Uterus (tissue), 4 donors: Measurements from ENCODE around the gene RNF215. TPM values are rescaled to one million over a fixed set of nuclear protein-coding genes. Genes with fewer than 3 reads are reported as not detected.
A peak's percentile ranks its signal among the peaks of the same experiment; 100 is the strongest.

Experiments used
- DNase-seq, 2 donors: peaks; one replicate each; pipeline ENCODE4 v3.0.0-alpha.2; 2019 to 2020
- H3K27ac ChIP-seq, 2 donors: fragments of 200-600 bp; sonication (generic); 1 replicate in 1 of 2; 2 replicates in 1 of 2; pipeline ENCODE4 v1.5.1; 2016 to 2018
- H3K27me3 ChIP-seq, 2 donors: fragments of 200-600 bp; sonication (generic); one replicate each; pipeline ENCODE4 v1.5.1; 2018 to 2019; ENCODE audit warnings: control low read depth in 1 of 2
- H3K36me3 ChIP-seq, 2 donors: fragments of 200-600 bp; sonication (generic); one replicate each; pipeline ENCODE4 v1.5.1; 2019; ENCODE audit warnings: control low read depth in 1 of 2
- H3K4me1 ChIP-seq, 2 donors: fragments of 200-600 bp; sonication (generic); one replicate each; pipeline ENCODE4 v1.5.1; 2018 to 2019; ENCODE audit warnings: control low read depth in 1 of 2
- H3K4me3 ChIP-seq, 2 donors: fragments of 200-600 bp; sonication (generic); 1 replicate in 1 of 2; 2 replicates in 1 of 2; pipeline ENCODE4 v1.5.1; 2018 to 2019; ENCODE audit warnings: mild to moderate bottlenecking in 1 of 2
- H3K9me3 ChIP-seq, 2 donors: fragments of 200-600 bp; sonication (generic); one replicate each; pipeline ENCODE4 v1.5.1; 2019; ENCODE audit warnings: control low read depth in 1 of 2
- CTCF ChIP-seq, 4 experiments: fragments of 200-600 bp in 2 of 4; fragments of 450-650 bp in 2 of 4; sonication (generic) in 2 of 4; IDR thresholded peaks; one replicate each; pipeline ENCODE4 v1.5.1; 2016 to 2019; ENCODE audit warnings: antibody characterized with exemption in 4 of 4, mild to moderate bottlenecking in 2 of 4, moderate library complexity in 1 of 4
- POLR2A ChIP-seq, 2 donors: fragments of 450-650 bp; IDR thresholded peaks; one replicate each; pipeline ENCODE4 v1.6.1; 2016; ENCODE audit warnings: antibody characterized with exemption in 2 of 2, mild to moderate bottlenecking in 1 of 2, moderate library complexity in 1 of 2
- intact Hi-C: fragments of 100-400 bp; cut with DNase I; formaldehyde crosslinking; loops from one replicate; pipeline ENCODE4 v1.15.1; 2023; ENCODE audit warnings: low total_unique reads
- total RNA-seq, 4 donors: library from RNA; depleted of rRNA in 3 of 4; stranded (reverse); fragments of >200 nt in 3 of 4; gene quantifications; one replicate each; pipeline versions ENCODE4 v1.1.0 to v1.2.4, GENCODE V29; 2014 to 2023
- donor health status: DM: yes; HTN: yes; CAD: no.

Gene RNF215
- total RNA-seq, 4 donors from 2014 or later: 8.2 to 25.9 (median 18.9) TPM

DNA sequence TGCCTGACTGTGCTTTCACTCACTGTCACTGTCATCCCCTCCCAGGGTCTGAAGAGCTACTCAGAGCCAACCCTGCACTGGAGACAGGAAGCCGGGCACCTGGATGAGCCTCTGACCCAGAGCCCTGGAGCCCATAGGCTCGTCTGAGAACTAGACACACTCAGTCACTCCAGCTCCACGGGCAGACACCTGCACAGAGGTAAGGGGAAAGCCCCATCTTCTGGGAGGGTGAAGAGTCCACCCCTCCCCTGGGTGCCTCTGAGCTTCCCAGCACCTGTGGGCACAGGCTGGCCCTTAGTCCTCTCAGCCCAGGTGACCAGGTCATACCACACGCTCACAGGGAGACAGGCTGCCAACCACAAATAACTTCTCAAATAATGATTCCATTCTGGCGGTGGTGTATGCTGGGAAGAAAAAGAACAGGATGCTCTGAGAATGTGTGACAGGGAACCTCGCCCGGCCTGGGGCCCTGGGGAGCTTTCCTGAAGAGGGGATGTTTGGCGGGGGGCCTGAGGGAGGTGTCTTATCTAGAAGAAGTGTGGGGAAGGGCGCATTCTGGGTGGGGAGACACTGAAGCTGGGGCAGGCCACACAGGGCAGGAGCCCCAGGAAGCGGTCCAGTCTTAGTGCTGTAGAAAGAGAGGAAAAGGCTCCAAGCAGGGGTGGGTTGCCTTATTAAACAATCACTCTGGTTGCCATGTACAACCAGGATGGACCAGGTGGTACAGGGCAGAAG is 25.1 kb downstream of the RNF215 start:
- no peaks in the 10 kb centered on the region for H3K4me1 ChIP-seq
- DNase-seq: no peak
- H3K36me3 ChIP-seq: no peaks in the 10 kb centered on the region
- no peaks in the 10 kb centered on the region for H3K9me3 ChIP-seq
- intact Hi-C loops: no loop called here
- H3K27ac ChIP-seq: no peak overlapping the region
- H3K27me3 ChIP-seq: no peaks in the 10 kb centered on the region
- TF ChIP-seq CTCF (IDR thresholded peaks at IDR 0.05) (no peak), POLR2A (IDR thresholded peaks at IDR 0.05) (no peak)
- no peak overlapping the region for H3K4me3 ChIP-seq

DNA sequence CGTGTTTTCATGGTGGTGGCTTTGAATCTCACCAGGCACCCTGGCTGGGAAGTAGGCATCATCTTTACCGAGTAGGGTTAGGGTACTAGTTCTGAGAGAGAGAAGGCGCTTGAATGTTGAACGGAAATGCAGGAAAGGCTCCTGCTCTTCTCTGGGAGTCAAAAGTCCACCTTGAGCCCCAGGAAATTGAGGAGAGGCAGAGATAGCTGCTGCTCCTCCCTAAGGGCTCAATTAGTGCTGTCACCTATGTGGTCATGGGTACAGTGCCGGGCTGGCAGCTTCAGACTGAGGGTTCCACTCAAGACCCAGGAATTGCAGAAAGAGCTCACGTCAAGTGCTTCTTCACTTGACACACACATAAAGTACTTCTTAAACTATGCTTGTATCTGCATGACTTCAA is 28.7 kb downstream of the RNF215 start:
- TF ChIP-seq CTCF (IDR thresholded peaks at IDR 0.05): no peak
- TF ChIP-seq POLR2A (IDR thresholded peaks at IDR 0.05): no peak
- H3K27me3 ChIP-seq: no peaks in the 10 kb centered on the region
- no peak for DNase-seq
- no peak overlapping the region for H3K4me3 ChIP-seq
- no peak overlapping the region for H3K27ac ChIP-seq
- H3K9me3 ChIP-seq: no peaks in the 10 kb centered on the region
- intact Hi-C loops: no loop called here
- H3K36me3 ChIP-seq: no peaks in the 10 kb centered on the region
- H3K4me1 ChIP-seq: peaks cover 8 to 18% of the 10 kb centered on the region in 2 donors

DNA sequence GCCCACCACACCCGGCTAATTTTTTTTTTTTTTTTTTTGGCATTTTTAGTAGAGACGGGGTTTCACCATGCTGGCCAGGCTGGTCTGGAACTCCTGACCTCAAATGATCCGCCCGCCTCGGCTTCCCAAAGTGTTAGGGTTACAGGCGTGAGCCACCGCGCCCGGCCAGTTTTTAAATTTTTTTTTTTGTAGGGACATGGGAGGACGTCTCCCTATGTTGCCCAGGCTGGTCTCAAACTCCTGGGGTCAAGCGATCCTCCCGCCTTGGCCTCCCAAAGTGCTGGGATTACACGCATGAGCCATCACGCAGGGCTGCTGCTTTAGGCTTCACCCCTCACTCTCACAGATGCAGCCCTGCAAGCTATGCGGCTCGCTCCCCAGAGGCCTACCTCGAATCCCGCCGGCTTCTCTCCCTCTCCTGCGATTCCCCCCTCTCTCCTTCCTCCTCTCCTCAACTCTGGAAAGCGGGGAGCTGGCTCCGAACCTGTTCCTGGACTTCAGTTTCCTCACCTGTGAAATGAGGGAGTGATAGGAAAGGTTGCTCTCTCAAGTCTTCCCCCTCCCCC is 29.5 kb downstream of the RNF215 start:
- Histone ChIP-seq H3K4me3 (no peak overlapping the region), H3K27me3 (no peaks in the 10 kb centered on the region), H3K4me1 (peaks cover 9 to 18% of the 10 kb centered on the region in 2 donors), H3K9me3 (no peaks in the 10 kb centered on the region), H3K36me3 (no peaks in the 10 kb centered on the region), H3K27ac (no peak overlapping the region)
- intact Hi-C loops: no loop called here
- TF ChIP-seq CTCF (IDR thresholded peaks at IDR 0.05): no peak
- TF ChIP-seq POLR2A (IDR thresholded peaks at IDR 0.05): no peak
- DNase-seq: no peak

- H3K4me3 ChIP-seq: peak overlapping the region; percentile 81 to 84
- H3K27me3 ChIP-seq: no peaks in the 10 kb centered on the region
- DNase-seq: no peak
- intact Hi-C loops: no loop called here
- no peaks in the 10 kb centered on the region for H3K9me3 ChIP-seq
- TF ChIP-seq POLR2A (IDR thresholded peaks at IDR 0.05): no peak
- TF ChIP-seq CTCF (IDR thresholded peaks at IDR 0.05): no peak
- H3K4me1 ChIP-seq: peaks cover 9 to 18% of the 10 kb centered on the region in 2 donors
- peak overlapping the region; percentile 93 to 96 for H3K27ac ChIP-seq
- H3K36me3 ChIP-seq: no peaks in the 10 kb centered on the region
Observed at GRCh38 chr22:30357236-30357570, 30.0 kb downstream of the RNF215 start.

- intact Hi-C loops: no loop called here
Observed at GRCh38 chr22:30356449-30357235, 30.6 kb downstream of the RNF215 start, which contains the start of the genes CCDC157 and SF3A1. CCDC157 (plus strand) TSS chr22:30357007; CDS start chr22:30366001, 8,994 bp downstream. SF3A1 (minus strand) TSS chr22:30356894; CDS start chr22:30356792, 102 bp downstream.

More at GRCh38 chr22:30356449-30357235, 30.6 kb downstream of the RNF215 start, which contains the start of the genes CCDC157 and SF3A1:
- Histone ChIP-seq H3K36me3 (no peaks in the 10 kb centered on the region), H3K4me3 (peak within 1 kb of the TSS; percentile 81 to 84), H3K4me1 (peaks cover 9 to 18% of the 10 kb centered on the region in 2 donors), H3K9me3 (no peaks in the 10 kb centered on the region), H3K27ac (peak within 1 kb of the TSS; percentile 93 to 96), H3K27me3 (no peaks in the 10 kb centered on the region)
- TF ChIP-seq POLR2A (IDR thresholded peaks at IDR 0.05) (peak; percentile 82 to 96), CTCF (IDR thresholded peaks at IDR 0.05) (peak in 2 of 4 experiments; percentile 1 to 21)
- DNase-seq: peak; percentile 80 to 88
